Measurements from ENCODE around the gene STMN1. TPM values are rescaled to one million over a fixed set of nuclear protein-coding genes. Genes with fewer than 3 reads are reported as not detected.

Gene STMN1
- polyA plus RNA-seq, 2 of the 4 experiments (the other 2 are of a cell fraction): 82.4 to 145 TPM

GRCh38 chr1:25913206-25913605 lies 7.0 kb upstream of the STMN1 start (continued):
- no peak for TF ChIP-seq CHD2 (IDR thresholded peaks at IDR 0.05; ENCODE audit: low read length, partially characterized antibody)

- WGBS (ENCODE audit: missing lambda C conversion rate): 37% methylated on average over 5 of the region's 5 CpGs
- POLR2A ChIA-PET: no interaction called here
- Histone ChIP-seq H3K4me1 (peaks cover 4% of the 10 kb centered on the region; the same call in 1 of the 3 replicates), H3K4me3 (no peak overlapping the region), H3K4me2 (no peak overlapping the region), H3K27ac (no peak overlapping the region), H3K9me3 (no peaks in the 10 kb centered on the region)
- ATAC-seq (peak; percentile 71 to 73), FAIRE-seq (no peak), DNase-seq (ENCODE audit: low read depth in 1 of 2, low spot score in 1 of 2) (peak in 1 of 2 experiments; percentile 32)
- CTCF ChIA-PET: interaction anchor here (3.1 kb wide), 1 partner anchor 17 kb away, joined by 22 read pairs; no protein-coding TSS in a partner anchor
- TF ChIP-seq USF2 (IDR thresholded peaks at IDR 0.05) (no peak), KDM5A (IDR thresholded peaks at IDR 0.05) (no peak), HMGXB4 (CRISPR knock-in tag; IDR thresholded peaks at IDR 0.05; ENCODE audit: borderline replicate concordance) (no peak), CBX2 (IDR thresholded peaks at IDR 0.05; ENCODE audit: borderline replicate concordance, low read depth) (no peak), MYC (IDR thresholded peaks at IDR 0.05; ENCODE audit: borderline replicate concordance, low read length) (no peak), CTCF (IDR thresholded peaks at IDR 0.05) (no peak), NR3C1 (IDR thresholded peaks at IDR 0.05) (no peak), ZC3H11A (IDR thresholded peaks at IDR 0.05) (no peak), TFCP2L1 (CRISPR knock-in tag; IDR thresholded peaks at IDR 0.05) (no peak), ELK1 (IDR thresholded peaks at IDR 0.05; ENCODE audit: low read depth, low read length) (no peak), ZNF302 (CRISPR knock-in tag; IDR thresholded peaks at IDR 0.05) (no peak), TP53 (CRISPR knock-in tag; IDR thresholded peaks at IDR 0.05) (no peak), POLR2A (IDR thresholded peaks at IDR 0.05; ENCODE audit: low read length) (no peak), POLR2AphosphoS2 (conservative IDR thresholded peaks at IDR 0.05; ENCODE audit: low read length) (no peak), NPAS2 (CRISPR knock-in tag; IDR thresholded peaks at IDR 0.05; ENCODE audit: borderline replicate concordance) (no peak), MAX (IDR thresholded peaks at IDR 0.05) (no peak)
Observed at GRCh38 chr1:25912076-25912831, 6.0 kb upstream of the STMN1 start.

- Histone ChIP-seq H3K4me2 (no peak overlapping the region), H3K4me3 (no peak overlapping the region), H3K4me1 (peaks cover 11% of the 10 kb centered on the region; the same call in 2 of the 3 replicates), H3K9me3 (no peaks in the 10 kb centered on the region), H3K27ac (no peak overlapping the region; a peak in 1 of 6 replicates)
- ChIA-PET POLR2A (no interaction called here), CTCF (interaction anchor here (0.5 to 3.1 kb wide), 3 partner anchors 16 to 660 kb away, joined by 3 to 22 read pairs (median 3); no protein-coding TSS in a partner anchor)
- no peak for ATAC-seq
- no peak for DNase-seq (ENCODE audit: low read depth in 1 of 2, low spot score in 1 of 2)
- FAIRE-seq: no peak
- TF ChIP-seq FOSL2 (IDR thresholded peaks at IDR 0.05) (no peak), FOSL2 (CRISPR knock-in tag; IDR thresholded peaks at IDR 0.05) (no peak)
Observed at GRCh38 chr1:25911162-25911561, 4.9 kb upstream of the STMN1 start.

All from A549 (cell line).